HG03571 (cell line): ENCODE data around the gene MID1IP1.

Experiments used
- ATAC-seq: cut with Tn5 transposase; IDR thresholded peaks from one replicate; pipeline ENCODE4 v1.9.1; 2021; ENCODE audit not compliant: unreplicated experiment

Gene MID1IP1

DNA sequence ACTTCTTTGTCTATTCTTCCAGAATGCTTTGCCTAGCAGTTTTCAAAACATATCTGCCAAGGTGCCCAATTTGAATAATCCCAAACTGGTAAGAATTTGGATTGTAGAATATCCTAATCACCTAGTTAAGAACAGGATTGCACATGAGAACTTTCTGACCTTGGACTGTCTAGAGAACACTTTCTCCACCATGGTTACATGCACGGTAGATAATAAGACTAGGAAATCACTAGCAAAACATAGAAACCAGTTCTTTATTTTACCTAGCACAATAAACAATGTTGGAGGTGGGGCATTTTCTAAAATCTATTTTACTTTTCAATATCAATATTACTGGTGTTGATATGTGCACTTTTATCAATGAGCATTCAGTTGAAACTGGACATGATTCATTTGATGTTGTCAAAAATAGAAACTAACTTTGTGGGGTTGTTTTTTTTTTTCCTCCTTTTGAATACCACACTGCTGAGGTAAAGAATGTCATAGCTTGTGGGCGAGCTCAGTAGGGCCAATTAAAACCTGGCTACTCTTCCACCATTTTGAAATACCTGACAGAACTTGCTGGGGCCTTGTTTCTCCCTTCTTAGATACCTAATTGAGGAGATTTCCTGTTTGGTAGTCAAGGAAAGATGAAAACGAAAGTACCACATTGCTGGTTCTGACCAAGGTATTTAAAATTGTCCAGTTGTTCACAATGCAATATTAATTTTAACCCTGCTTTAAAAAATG is 10.4 kb downstream of the MID1IP1 start:
- no peak for ATAC-seq

DNA sequence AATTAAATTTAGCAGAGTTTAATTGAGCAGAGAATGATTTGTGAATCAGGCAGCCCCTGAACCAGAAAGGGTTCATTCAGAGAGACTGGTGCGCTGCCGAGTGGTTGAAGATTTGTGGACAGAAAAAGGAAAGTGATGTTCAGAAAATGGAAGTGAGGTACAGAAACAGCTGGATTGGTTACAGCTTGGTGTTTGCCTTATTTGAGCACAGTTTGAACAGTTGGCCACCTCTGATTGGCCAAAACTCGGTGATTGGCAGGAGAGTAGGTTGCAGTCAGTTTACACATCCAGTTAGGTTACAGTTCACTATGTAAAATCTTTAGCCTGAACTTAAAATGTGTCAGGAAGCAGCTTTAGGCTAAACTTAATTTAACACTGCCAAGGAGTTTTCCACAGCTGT is 14.9 kb downstream of the MID1IP1 start:
- ATAC-seq, result no peak

DNA sequence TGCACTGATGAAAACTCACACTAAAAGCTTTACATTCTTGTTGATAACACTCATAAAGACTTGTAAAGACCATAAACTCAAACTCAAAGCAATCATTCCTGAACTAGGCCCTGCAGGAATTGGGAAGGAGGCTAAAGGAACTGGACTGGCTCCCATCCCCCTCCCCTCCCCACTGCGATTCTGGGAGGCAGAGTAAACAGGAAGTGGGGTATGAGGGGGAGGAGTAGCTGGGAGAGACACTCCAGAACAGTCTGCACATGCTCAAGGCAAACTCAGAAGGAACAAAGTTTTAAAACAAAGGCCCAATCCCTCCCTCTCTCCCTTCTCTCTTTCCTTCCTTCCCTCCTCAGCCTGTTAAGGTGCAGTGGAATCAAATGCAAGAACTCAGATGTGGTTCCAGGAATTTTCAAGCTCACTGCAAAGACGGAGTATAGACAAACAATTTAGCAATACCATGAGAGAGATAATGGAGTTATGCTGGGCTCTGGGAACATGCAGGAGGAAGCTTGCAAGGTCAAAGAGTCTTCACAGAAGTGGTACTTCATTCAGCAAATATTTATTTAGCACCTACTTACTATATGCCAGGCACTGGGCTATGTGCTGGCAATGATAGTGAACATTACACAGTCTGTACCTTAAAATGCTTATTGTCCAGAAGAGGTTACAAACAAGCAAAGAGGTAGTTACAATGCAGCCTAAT is 15.9 kb downstream of the MID1IP1 start:
- no peak for ATAC-seq

DNA sequence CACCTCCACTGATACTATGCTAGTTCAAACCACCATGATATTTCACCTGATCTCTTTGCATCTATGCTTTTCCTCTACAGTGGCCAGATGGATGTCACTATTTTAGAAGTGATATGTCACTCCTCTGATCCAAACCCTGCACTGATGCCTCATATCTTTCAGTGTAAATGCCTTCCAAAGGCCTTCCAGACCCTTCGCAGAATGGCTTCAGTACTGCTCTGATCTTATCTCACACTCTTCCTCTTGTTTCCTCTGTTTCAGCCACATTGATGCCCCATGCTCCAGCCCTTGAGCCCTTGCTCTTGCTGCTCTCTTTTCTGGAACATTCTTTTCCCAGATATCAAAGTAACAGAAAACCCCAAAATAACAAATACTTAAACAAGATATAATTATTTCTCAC is 17.9 kb downstream of the MID1IP1 start:
- ATAC-seq, result no peak

DNA sequence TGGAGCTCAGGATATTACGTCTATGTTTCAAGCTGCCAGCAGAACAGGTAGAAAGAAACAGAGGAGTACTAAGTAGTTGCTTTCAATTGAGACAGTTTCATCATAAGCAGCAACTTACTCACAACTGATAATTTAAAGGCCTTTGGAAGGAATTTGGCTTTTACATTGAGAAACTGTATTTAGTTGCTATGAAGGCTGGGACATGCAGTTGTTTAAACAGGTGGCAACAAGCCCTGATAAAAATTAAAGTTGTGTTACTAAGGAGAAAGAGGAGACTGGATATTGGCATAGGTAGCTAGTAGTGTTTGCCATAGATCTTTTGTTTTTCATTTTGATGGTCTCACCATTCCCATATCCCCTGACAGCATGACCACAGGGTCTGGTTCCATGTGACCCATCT is 18.4 kb downstream of the MID1IP1 start:
- no peak for ATAC-seq

DNA sequence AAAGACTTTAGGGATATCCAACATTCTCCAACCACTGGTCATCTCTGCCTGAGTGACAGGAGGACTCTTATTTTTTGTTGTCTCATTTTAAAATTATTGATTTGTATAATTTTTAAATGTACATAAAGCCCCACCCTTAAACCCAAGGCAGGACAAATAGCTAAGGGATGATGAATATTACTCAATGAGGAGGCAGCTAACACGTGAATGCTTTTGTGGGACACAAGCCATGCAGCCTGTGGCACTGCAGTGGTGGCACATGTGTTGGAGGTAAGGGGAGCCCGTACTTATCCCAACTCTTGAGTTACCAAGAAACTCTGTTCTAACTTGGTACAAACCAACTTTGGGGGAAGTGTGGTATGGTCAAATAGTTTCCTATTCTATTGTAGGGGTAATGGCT is 19.5 kb downstream of the MID1IP1 start:
- ATAC-seq, result no peak

DNA sequence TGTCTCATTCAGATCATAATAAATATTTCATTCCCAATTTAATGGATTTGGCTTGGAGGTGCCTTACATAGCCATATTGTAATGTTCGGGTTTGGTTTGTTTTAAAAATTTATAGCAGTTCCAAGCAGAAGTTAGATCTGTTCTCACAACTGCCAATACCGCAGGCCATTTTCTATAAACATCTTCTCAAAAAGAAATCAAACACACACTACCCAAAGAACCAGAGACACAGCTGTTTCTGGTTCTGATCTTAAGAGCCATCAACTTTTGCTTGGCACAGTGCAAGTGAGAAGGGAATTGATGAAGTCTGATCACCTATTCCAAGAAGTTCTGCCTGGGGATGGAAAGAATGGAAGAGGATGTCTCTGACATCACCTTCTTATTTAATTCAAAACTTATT is 22.9 kb downstream of the MID1IP1 start:
- no peak for ATAC-seq

DNA sequence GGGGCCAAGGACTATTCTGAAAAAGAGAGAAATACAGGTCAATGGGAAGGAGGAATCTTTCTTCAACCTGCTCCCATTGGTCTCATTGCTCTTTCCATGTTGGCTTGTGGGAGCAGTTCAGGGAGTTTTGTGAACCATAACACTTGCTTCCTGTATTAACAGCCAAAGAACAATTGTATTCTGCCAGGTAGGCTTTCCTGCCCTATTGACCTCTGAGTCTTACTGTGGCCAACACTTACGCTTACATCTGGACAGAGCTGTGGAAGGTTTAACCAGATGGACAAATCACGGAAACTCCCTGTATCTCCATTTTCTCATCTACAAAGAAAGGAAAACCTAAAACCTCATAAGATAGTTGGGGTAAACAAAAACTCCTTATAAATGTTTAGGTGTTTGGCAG is 30.7 kb downstream of the MID1IP1 start:
- no peak for ATAC-seq

DNA sequence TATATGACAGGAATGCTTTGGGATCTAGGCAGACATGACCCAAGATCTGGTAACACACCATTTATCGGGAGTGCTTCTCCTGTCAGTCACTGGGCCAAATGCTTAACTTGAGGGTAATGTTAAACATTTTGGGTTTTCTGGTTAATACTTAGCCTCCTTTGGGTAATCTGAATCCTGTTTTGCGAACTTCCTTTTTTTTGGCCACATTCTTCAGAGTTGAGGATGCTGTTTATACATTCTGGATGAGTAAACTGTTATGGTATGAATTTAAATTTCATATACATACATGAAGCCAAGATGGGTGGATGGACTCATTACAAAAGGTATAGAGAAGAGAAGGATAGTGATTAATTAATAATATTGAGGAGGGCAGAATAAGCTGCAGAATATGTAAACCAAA is 36.1 kb downstream of the MID1IP1 start:
- no peak for ATAC-seq

DNA sequence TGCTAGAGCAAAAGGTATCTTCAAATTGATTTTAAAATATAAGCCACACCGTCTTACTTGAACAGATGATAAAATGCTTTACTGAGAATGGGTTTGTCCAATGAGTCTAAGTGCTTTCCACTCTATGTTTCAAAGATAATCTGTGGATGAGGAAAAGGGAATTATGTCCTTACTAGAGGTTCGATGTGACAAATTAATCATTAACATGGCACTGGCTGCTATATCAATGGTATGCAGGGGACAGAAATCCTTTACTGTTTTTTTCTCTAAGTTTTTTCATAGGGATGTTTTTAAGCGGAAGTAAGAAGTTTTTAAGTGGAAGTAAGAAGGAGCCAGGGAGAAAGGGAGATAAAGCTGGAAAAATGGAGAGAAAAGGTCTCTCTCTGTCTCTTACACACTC is 38.0 kb downstream of the MID1IP1 start:
- no peak for ATAC-seq

DNA sequence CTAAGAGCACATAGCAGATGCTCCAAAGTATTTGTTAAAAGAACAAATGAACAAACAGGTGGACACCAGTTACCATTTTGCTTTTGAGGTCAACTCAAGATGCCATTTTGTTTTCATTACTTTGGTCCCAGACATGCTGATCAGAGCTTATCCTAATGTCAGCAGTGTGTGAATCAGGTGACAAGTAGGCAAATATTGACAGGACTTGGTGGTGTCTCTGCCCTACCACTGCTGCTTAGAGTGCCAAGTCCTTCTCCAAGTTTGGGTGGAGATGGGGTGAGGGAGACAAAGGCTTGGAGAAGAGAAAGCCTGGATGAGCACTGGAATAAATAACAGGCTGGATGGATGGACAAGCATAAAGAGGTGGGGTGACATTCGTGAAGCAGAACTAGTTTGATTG is 38.7 kb downstream of the MID1IP1 start:
- no peak for ATAC-seq

DNA sequence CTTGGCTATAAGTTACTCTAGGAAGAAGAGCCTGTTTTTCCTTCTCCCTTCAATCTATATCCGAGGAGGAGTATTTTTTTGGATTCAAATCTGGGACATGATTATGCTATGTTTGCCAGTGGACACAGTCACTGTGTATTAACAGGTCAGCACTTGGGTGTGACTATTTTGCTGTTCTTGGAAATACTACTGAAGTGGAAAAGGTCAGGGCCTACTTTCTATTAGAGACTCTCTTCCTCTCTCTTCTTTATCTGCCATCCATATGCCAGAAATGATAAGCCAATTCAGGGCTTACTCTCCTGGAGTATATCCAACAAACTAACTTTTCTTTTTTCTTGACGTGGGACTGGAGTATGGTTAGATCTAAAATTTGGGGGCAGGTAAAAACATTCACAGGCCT is 40.5 kb downstream of the MID1IP1 start:
- ATAC-seq, result no peak

DNA sequence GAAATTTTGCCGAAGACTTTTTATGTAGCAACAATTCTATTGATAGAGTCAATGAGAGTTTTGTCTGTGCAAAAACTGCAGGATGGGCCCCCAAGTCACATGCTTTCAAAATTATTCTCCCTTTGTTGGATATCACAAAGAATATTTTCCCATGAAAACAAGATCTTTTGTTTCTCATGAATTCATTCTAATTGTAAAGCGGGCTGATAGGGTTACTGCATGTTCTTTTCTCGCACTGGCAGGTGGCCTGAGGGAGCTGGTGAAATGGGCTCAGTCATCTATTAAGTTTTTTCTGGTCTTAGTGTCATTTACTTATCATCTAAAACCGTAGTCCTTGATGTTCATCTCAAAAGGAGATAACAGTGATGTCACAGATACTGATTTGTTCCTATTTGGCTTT is 44.2 kb downstream of the MID1IP1 start:
- ATAC-seq, result no peak

DNA sequence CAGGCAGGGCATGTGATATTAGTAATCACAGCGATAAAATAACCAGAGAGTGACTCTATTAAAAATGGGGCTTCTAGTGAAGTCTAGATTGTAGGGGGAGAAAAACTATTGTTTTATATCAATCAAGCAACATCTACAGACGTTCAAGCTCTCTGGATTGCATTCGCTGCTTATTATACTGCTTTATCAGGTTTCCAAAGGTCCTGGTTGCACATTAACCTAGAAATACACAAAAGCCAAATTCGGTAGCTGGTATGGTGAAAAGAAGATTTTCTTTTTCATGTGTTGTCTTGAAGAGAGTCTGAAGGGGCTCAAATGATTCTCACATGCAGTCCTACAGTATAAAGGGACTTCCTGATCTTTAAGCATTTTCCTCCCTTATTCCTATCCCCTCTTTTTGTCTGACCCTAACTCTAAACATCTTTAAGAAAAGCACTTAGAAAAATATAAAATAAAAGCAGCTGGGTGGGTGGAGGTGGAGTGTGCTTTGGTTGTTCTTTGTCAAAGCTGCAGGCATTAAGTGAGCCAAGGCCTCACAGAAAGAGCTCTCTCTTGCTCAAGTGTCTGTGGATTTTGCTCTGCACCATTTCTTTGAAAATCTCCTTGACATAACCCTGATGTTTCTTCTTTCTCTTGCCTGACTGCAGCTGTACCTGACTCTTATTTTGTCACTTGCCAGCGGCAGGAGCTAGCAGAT is 46.1 kb downstream of the MID1IP1 start:
- no peak for ATAC-seq

DNA sequence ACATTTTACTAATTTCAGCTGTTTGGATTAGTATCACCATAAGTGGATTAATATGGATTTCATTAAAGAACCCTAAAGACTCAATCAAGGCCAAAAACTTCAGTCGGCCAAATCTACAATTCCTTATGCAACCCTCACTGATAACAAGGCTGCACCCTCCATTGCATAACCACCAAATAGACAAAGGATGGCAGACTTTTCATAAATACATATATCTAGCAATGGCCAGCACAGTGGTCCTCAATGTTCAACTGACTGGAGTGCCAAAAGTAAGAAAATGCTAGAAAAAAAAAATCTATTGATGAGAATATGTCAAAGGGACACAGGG is 46.6 kb downstream of the MID1IP1 start:
- ATAC-seq, result no peak

DNA sequence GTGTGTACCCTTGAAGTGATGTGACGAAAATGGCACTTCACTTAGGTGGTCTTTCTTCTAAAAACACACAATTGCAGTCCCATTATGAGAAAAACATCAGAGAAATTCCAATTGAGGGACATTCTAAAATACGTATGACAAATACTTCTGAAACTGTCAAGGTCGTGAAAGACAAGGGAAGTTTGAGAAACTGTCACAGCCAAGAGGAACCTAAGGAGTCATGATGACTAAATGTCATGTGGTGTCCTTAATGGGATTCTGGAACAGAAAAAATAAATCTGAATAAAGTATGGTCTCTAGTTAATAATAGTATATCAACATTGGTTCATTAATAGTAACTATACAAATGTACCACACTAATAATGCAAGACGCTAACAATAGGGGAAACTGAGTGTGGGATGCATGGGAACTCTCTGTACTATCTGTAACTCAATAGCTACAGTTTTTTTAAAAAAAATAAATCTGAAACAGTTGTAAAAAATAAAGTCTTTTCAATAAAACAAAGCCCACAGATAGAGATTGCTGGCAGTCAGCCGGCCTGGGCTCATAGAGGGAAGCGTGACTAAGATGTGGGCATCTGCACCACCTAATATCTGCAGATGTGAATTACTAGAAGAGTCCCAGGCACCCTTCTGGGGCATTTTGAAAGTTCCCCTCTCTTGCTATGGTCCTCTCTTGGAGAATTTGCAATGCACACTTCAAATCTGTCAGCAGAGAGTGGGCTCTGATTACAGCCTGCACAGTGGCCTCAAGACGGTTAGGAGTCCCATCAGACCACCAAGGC is 47.6 kb downstream of the MID1IP1 start:
- ATAC-seq, result no peak

DNA sequence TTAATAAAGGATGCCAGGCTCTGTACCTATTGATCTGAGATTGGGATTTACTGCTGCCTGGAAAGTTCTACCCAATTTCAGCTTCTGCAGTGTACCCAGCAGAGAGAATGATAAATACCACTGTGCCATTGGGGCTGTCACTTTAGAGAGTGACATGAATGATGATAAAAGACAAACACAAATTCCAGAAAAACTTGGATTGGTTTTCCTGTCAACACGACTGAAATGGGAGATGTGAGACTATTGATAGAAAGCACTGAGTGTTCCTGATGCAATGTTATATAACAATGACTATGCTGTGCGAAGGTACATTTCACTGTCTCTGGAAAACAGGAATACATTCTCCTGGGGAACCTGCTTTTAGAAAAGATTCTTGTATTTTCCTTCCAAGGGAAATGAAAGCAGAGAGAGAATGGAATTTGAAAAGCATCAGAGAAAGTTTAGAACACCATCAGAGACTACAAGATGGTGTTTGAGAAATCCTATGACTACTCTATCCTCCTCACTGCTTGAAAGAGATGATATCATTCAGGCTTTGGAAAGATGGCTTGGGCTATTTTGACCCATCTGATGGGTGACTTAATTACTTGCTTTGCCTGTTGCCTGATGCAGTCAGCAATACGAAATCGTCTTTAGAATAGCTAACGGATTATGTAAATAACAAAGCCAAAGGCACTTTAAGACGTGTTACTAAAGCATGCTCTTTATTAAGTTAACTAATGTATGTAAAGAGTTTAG is 49.7 kb downstream of the MID1IP1 start:
- ATAC-seq, result no peak

DNA sequence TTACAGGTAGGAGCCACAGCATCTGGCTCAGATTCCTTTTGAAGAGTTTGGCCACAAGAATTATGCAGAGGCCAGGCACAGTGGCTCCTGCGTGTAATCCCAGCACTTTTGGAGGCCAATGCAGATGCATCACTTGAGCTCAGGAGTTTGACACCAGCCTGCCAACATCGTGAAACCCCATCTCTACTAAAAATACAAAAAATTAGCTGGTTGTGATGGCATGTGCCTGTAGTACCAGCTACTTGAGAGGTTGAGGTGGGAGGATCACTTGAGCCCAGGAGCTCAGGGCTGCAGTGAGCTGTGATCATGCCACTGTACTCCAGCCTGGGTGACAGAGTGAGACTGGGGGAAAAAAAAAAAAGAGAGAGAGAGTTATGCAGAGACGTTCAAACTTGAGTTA is 53.0 kb downstream of the MID1IP1 start:
- no peak for ATAC-seq
